PC-3 (cell line): Measurements from ENCODE around the gene DTD1. TPM values are rescaled to one million over a fixed set of nuclear protein-coding genes. Genes with fewer than 3 reads are reported as not detected.

ENCODE experiments used
- ATAC-seq: fragments of 200-7000 bp; cut with Tn5 transposase; 2 replicates; pipeline ENCODE4 v1.9.1; 2020; ENCODE audit warnings: mild to moderate bottlenecking, moderate library complexity
- BruUV-seq: library from RNA; stranded (reverse); fragments of 400-500 nt; replicated peaks from 2 replicates; lab custom pipeline; 2021; lab: Mats Ljungman, UMichigan
- CTCF ChIA-PET: fragments of 300-600 bp; sonication (Branson Sonifier 250); formaldehyde crosslinking; loops from one replicate; lab custom pipeline; 2022; ENCODE audit warnings: antibody characterized with exemption; lab: Charles Lee
- POLR2A ChIA-PET: fragments of 300-600 bp; sonication (Branson Sonifier 250); formaldehyde crosslinking; loops from one replicate; lab custom pipeline; 2022; ENCODE audit warnings: antibody characterized with exemption; ENCODE audit not compliant: unreplicated experiment; lab: Charles Lee
- DNase-seq: peaks from one replicate; pipeline ENCODE4 v3.0.0-alpha.2; 2015
- H2AFZ ChIP-seq: fragments of 300-600 bp; sonication (generic); 2 replicates; pipeline ENCODE4 v1.6.0; 2016; ENCODE audit warnings: antibody characterized with exemption, low read length
- H3F3A ChIP-seq: fragments of 300-600 bp; sonication (generic); one replicate; pipeline ENCODE4 v1.6.0; 2017; ENCODE audit warnings: antibody characterized with exemption, low read length, control low read depth, mild to moderate bottlenecking; ENCODE audit not compliant: unreplicated experiment
- H3K27ac ChIP-seq: fragments of 300-600 bp; sonication (generic); 2 replicates; pipeline ENCODE4 v1.5.1; 2016; ENCODE audit warnings: mild to moderate bottlenecking, low read length
- H3K27me3 ChIP-seq: fragments of 300-600 bp; sonication (generic); 2 replicates; pipeline ENCODE4 v1.6.1; 2016; ENCODE audit warnings: low read length, mixed read lengths
- H3K36me3 ChIP-seq: fragments of 300-600 bp; sonication (generic); 2 replicates; pipeline ENCODE4 v1.6.1; 2016; ENCODE audit warnings: low read depth, mixed run types, low read length, mixed read lengths
- H3K4me1 ChIP-seq: fragments of 300-600 bp; sonication (generic); 2 replicates; pipeline ENCODE4 v1.5.1; 2016; ENCODE audit warnings: low read length; ENCODE audit not compliant: insufficient read depth
- H3K4me2 ChIP-seq: fragments of 300-600 bp; sonication (generic); 2 replicates; pipeline ENCODE4 v1.6.0; 2016; ENCODE audit warnings: low read length
- H3K4me3 ChIP-seq: fragments of 300-600 bp; sonication (generic); 2 replicates; pipeline ENCODE4 v1.5.1; 2016; ENCODE audit warnings: mild to moderate bottlenecking, low read length, mixed read lengths
- H3K79me2 ChIP-seq: fragments of 300-600 bp; sonication (generic); 2 replicates; pipeline ENCODE4 v1.6.1; 2017; ENCODE audit warnings: low read length, mixed read lengths
- H3K9ac ChIP-seq: fragments of 300-600 bp; sonication (generic); 2 replicates; pipeline ENCODE4 v1.6.0; 2016; ENCODE audit warnings: mild to moderate bottlenecking, low read length
- H3K9me2 ChIP-seq: fragments of 300-600 bp; sonication (generic); replicated peaks from 2 replicates; pipeline ENCODE4 v1.6.1; 2016; ENCODE audit warnings: mixed run types, low read length, mixed read lengths
- H3K9me3 ChIP-seq: fragments of 300-600 bp; sonication (generic); 2 replicates; pipeline ENCODE4 v1.6.1; 2016; ENCODE audit warnings: low read length, mixed read lengths
- H4K20me1 ChIP-seq: fragments of 300-600 bp; sonication (generic); 2 replicates; pipeline ENCODE4 v1.6.1; 2016; ENCODE audit warnings: low read length, mixed read lengths
- CTCF ChIP-seq: fragments of 300-600 bp; sonication (generic); conservative IDR thresholded peaks from 2 replicates; pipeline ENCODE4 v1.5.1; 2017; ENCODE audit warnings: antibody characterized with exemption, low read depth, mild to moderate bottlenecking, low read length
- EZH2 ChIP-seq: fragments of 300-600 bp; sonication (generic); IDR thresholded peaks from one replicate; pipeline ENCODE4 v1.6.1; 2017; ENCODE audit warnings: antibody characterized with exemption, mild to moderate bottlenecking, low read length; ENCODE audit not compliant: unreplicated experiment
- EZH2phosphoT487 ChIP-seq: fragments of 300-600 bp; sonication (generic); IDR thresholded peaks from 2 replicates; pipeline ENCODE4 v1.6.1; 2018; ENCODE audit warnings: mild to moderate bottlenecking, antibody characterized with exemption, low read length, borderline replicate concordance
- intact Hi-C: fragments of 100-400 bp; cut with micrococcal nuclease; formaldehyde crosslinking; loops from 2 replicates; pipeline ENCODE4 v1.9.0; 2023
- total RNA-seq: library from RNA; depleted of rRNA; stranded (reverse); fragments of >200 nt; gene quantifications from 2 replicates; pipeline ENCODE4 v1.2.3, GENCODE V29; 2014

DTD1 gene
- total RNA-seq, 1 experiment from 2014 or later, result 124 TPM

- Histone ChIP-seq H3K4me2 (no peak overlapping the region), H4K20me1 (no peaks in the 10 kb centered on the region), H3F3A (no peaks in the 10 kb centered on the region), H3K27ac (no peak overlapping the region), H3K4me1 (no peaks in the 10 kb centered on the region), H2AFZ (no peak overlapping the region), H3K9me3 (no peaks in the 10 kb centered on the region), H3K9ac (no peak overlapping the region), H3K36me3 (no peaks in the 10 kb centered on the region), H3K27me3 (no peaks in the 10 kb centered on the region), H3K79me2 (no peaks in the 10 kb centered on the region), H3K4me3 (no peak overlapping the region), H3K9me2 (no peaks in the 10 kb centered on the region)
- ChIA-PET POLR2A (no interaction called here), CTCF (no interaction called here)
- no peak for DNase-seq
- ATAC-seq, result no peak
- no TSS peak for BruUV-seq
- intact Hi-C loops, result no loop called here
- no peak for TF ChIP-seq CTCF
- TF ChIP-seq EZH2, result no peak
- no peak for TF ChIP-seq EZH2phosphoT487
Observed at GRCh38 chr20:18767676-18768075, 179.8 kb downstream of the DTD1 start.

GRCh38 chr20:18773566-18773965, 185.7 kb downstream of the DTD1 start:
- H3K4me2 ChIP-seq, result no peak overlapping the region; the same call in 1 of the 2 replicates
- no peaks in the 10 kb centered on the region for H4K20me1 ChIP-seq
- DNase-seq (peak; percentile 53), ATAC-seq (peak; percentile 42)
- H3K79me2 ChIP-seq, result no peaks in the 10 kb centered on the region
- no peak overlapping the region for H2AFZ ChIP-seq
- no peak for TF ChIP-seq EZH2phosphoT487
- H3K27ac ChIP-seq, result no peak overlapping the region
- peaks cover 6% of the 10 kb centered on the region for H3K4me1 ChIP-seq
- intact Hi-C loops, result no loop called here
- no peak overlapping the region for H3K9ac ChIP-seq
- no peaks in the 10 kb centered on the region for H3K36me3 ChIP-seq
- no peak overlapping the region for H3K4me3 ChIP-seq
- ChIA-PET POLR2A (interaction anchor here (0.6 kb wide), 1 partner anchor 266 kb away, joined by 3 read pairs; no protein-coding TSS in a partner anchor), CTCF (no interaction called here)
- no TSS peak for BruUV-seq
- no peaks in the 10 kb centered on the region for H3K27me3 ChIP-seq
- H3K9me2 ChIP-seq, result no peaks in the 10 kb centered on the region
- no peaks in the 10 kb centered on the region for H3F3A ChIP-seq
- no peaks in the 10 kb centered on the region for H3K9me3 ChIP-seq

GRCh38 chr20:18774207-18774606, 186.4 kb downstream of the DTD1 start:
- H3K4me1 ChIP-seq, result peaks cover 6% of the 10 kb centered on the region
- intact Hi-C loops, result no loop called here
- no peaks in the 10 kb centered on the region for H3K9me2 ChIP-seq
- H3K9ac ChIP-seq, result no peak overlapping the region
- no peaks in the 10 kb centered on the region for H3K79me2 ChIP-seq
- no peak overlapping the region for H2AFZ ChIP-seq
- no TSS peak for BruUV-seq
- H4K20me1 ChIP-seq, result no peaks in the 10 kb centered on the region
- H3K36me3 ChIP-seq, result no peaks in the 10 kb centered on the region
- H3K4me2 ChIP-seq, result no peak overlapping the region
- H3K27ac ChIP-seq, result no peak overlapping the region
- ChIA-PET POLR2A (no interaction called here), CTCF (no interaction called here)
- H3K4me3 ChIP-seq, result no peak overlapping the region
- DNase-seq (no peak), ATAC-seq (no peak)
- H3K9me3 ChIP-seq, result no peaks in the 10 kb centered on the region
- no peaks in the 10 kb centered on the region for H3F3A ChIP-seq
- no peak for TF ChIP-seq CTCF
- TF ChIP-seq EZH2, result no peak
- no peak for TF ChIP-seq EZH2phosphoT487
- H3K27me3 ChIP-seq, result no peaks in the 10 kb centered on the region
